CD4-positive, alpha-beta T cell treated with Interleukin-4 for 1 hour (primary cell): ENCODE results near the gene NHEJ1.

Experiments
- DNase-seq, 2 donors: peaks; one replicate each; pipeline ENCODE4 v3.0.0-alpha.2; 2020 to 2022

Gene NHEJ1

DNA sequence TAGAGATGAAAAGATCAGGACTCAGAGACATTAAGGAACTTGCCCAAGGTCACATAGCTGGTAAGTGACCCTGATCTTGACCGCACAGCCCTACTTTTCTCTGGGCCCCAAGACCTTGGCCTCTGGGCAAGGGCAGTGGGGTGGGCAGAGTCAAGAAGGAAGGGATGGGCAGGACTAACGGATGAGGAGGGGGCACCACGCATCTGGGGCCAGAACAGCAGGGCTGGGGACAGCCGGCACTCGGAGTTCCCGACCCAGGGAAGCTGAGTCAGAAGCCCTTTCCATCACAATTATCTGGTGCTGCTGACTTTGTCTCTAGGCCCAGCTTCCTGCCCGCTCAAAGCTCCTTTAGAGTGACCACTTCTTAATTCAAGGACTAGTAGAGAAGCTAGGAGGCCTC is 133.7 kb downstream of the NHEJ1 start:
- DNase-seq, result no peak

DNA sequence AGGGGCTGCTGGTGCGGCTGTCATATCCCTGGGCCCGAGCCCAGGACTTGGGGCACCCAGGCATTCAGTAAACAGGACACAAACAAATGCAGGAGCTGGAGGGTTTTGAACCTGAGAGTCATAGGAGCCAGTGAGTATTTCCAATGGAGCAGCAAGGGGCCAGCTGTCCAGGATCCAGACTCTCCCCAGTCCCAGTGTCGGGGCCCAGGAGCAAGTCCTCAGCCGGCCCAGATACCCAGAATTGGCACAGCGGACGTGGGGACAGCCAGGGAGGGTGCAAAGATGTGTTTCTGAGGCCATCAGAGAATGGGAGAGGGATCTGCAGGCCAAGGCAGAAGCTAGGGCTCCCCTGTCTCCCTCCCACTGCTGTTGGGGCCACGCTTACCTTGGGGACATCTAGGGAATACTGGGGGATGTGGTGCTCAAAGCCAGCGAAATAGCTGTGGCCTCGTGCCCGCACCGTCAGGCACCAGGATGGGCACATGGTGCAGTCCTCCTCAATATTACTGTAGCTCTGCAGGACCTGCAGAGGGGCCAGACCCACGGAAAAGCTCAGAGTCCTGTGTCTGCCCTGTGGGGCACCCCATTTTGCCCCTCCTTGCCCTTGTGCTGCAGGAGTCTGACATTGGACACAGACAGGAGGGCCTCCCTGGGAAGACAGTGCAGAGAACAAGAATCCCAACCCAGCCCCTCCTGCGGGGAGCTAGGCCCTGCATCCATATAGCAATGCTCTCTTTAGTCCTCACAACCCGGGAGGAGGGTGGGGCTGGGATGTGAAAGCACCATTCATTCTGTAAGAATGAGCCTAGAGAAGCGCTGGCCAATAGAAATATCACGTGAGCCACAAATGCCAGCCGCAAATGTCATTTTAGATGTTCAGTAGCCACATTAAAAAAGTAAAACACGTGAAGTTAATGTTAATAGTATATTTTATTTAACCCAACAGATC is 134.7 kb downstream of the NHEJ1 start:
- no peak for DNase-seq
